NCI-H526 treated with DMSO at 0.1 percent for 48 hours (cell line): ENCODE measurements around the gene PA2G4.
"Not testable (repeated sequence)": the region's sequence is repeated elsewhere in the genome, so short reads cannot be mapped to it uniquely, and the experiment has no call there.

ENCODE experiments used
- DNase-seq: peaks from one replicate; lab custom pipeline; 2025; lab: John Stamatoyannopoulos, UW

PA2G4 gene

DNA sequence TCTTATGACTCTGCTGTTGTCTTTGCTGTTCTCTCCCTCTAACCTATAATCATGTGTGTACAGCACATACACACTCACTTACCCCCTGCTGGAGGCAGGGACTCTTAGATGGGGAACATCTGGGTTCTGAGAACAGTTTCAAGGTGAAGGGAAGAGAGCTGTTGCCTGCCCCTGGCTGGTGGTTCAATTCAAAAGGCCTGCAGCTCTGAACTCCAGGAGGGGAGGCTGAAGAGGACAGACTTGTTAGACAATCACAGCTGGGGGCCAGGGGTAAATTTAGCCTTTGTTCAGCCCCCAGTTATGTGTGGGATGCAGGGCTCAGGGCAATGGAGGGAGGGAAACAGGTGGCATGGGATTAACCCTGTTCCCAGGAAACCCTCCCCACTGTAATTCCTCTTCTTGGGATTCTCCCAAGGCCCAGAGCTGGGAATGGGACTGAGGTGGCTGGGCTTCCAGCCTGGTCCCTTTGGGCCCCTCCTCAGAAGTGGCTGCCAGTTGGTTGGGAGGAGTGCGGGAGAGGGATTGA is 50.0 kb downstream of the PA2G4 start:
- DNase-seq = no peak

GRCh38 chr12:56154818-56155217 is 50.5 kb downstream of the PA2G4 start:
- no peak for DNase-seq

GRCh38 chr12:56155256-56155845 is 51.0 kb downstream of the PA2G4 start:
- no peak for DNase-seq

GRCh38 chr12:56156464-56157200 is 52.3 kb downstream of the PA2G4 start:
- not testable (repeated sequence) for DNase-seq

GRCh38 chr12:56157201-56158028 is 53.1 kb downstream of the PA2G4 start:
- peak; percentile 74 for DNase-seq

DNA sequence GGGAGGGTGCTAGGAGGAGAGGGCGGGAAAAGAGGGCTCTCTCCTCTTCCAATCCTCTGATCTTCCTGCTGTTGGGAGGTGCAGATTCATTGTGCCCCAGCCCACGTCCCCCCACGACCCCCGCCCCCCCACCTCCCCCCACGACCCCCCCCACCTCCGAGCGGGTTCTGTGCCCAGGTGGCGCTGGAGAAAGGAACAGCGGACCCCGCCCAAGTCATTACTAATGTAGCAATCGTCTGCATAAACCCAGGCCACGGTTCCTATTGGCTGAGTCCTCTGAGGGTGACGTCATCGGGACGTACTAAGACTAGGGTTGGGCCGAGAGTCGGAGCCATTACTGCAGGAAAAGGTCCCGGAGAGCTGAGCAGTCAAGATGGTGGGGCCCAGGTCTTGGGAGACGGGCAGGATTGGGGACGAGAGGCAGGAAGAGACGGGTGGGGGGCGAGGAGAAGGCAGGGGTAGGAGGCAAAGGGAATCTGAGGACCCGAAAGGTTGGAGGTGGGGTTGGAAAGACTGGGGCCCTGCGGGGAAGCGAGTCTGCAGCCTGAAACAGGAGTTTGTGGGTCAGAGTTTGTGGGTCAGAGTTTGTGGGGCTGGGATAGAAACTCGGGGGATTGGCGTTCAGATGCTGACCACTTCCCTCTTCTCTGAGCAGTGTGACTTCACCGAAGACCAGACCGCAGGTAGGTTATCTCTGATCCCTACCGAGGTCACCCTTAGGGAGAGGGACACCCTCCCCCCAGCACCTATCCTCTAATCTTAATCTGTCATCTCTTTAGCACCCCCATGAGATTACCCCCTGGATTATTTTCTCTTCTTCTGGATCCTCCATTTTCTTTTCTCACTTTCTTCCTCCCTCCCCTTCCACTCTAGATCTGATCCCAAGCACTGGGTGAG is 53.9 kb downstream of the PA2G4 start, which contains the start of gene MYL6:
MYL6 (plus strand) TSS at position 331 of the 897 bp plus-strand sequence; CDS start at position 374, 43 bp downstream.
- peak; percentile 94 for DNase-seq

GRCh38 chr12:56158926-56159461 is 54.6 kb downstream of the PA2G4 start:
- no peak for DNase-seq

GRCh38 chr12:56159482-56160192 is 55.3 kb downstream of the PA2G4 start:
- no peak for DNase-seq

- no peak for DNase-seq
Observed at GRCh38 chr12:56160193-56160763, 55.9 kb downstream of the PA2G4 start.

DNA sequence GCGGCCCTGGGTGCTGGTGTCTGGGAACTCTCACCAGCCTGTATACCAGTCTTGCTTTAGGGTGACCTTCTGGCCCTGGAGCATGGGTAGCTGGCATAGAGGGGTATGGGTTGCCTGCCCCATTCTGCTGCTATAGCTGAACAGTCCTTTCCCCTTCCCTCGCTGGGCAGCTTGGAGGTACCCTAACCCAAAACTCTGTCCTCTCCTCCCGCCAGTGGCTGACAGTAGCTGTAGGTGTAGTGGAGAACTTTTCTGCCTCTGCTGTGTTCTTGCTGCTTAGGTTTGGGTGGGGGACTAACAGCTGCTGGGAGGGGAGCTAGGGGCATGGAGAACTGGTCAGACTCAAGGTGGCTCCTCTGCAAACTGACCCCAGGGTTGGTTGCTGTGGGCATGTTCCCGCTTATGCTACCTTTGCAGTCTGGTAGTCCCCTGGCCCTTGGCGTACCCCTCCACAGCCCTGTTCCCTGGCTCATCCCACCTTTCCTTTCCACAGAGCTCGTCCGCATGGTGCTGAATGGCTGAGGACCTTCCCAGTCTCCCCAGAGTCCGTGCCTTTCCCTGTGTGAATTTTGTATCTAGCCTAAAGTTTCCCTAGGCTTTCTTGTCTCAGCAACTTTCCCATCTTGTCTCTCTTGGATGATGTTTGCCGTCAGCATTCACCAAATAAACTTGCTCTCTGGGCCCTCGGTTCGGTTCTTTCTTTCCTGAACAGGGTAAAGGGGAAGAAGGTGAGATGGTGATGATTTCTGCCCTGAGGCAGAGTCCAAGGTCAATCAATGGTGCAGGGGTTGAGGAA is 56.7 kb downstream of the PA2G4 start:
- DNase-seq = no peak

DNA sequence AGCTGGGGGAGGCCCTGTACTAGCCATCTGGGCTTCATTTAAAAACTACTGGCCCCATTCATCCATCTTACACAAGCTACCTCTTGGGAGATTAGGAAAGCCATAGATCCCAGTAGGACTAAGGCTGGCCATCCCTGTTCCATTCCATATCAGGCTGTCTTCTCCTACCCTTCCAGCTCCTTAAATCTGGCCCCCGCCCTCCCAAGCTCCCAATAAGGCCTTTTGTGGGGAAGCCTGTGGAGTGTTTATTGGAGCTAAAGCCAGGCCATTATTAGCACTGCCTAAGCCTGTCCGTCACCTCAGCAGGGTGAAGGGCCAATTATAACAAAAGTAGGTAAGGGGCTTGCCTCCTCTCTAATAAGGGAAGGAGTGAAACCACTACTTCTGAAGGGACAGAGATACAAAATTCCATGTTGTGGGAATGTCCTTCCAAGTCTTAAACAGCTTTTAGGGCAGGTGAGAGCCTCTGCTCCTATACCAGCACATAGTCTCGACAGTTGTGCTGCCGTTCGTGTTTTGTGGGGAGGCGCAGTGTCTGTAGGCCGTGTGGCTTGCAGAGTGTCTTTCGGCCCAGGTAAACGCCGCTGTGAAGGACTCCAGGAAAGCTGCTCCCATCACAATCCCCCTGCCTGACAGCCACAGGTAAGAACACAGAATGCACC is 57.5 kb downstream of the PA2G4 start:
- no peak for DNase-seq

GRCh38 chr12:56162468-56163290 is 58.3 kb downstream of the PA2G4 start:
- DNase-seq = no peak
